Measurements from ENCODE around the gene CAMTA1.

The CAMTA1 gene

GRCh38 chr1:7617826-7618225, 832.6 kb downstream of the CAMTA1 start:
- no peaks in the 10 kb centered on the region for H3K79me2 ChIP-seq (ENCODE audit: insufficient read depth, low read length)
- H2AFZ ChIP-seq (ENCODE audit: low read depth, low read length, severe bottlenecking), result no peak overlapping the region
- H3K4me3 ChIP-seq (ENCODE audit: insufficient read depth, low read length, poor library complexity, severe bottlenecking), result no peak overlapping the region
- TF ChIP-seq CTCF (IDR thresholded peaks at IDR 0.05; ENCODE audit: insufficient read depth, low read length, poor library complexity, severe bottlenecking) (no peak), EZH2phosphoT487 (conservative IDR thresholded peaks at IDR 0.05; ENCODE audit: low read length) (no peak)
- H3K27ac ChIP-seq (ENCODE audit: low read depth, low read length), result no peak overlapping the region
- no peaks in the 10 kb centered on the region for H3K9me3 ChIP-seq (ENCODE audit: insufficient read depth, low read length)
- no peaks in the 10 kb centered on the region for H3K36me3 ChIP-seq (ENCODE audit: low read length)
- no peaks in the 10 kb centered on the region for H4K20me1 ChIP-seq (ENCODE audit: low read depth, low read length)
- H3K9me2 ChIP-seq (replicated peaks; ENCODE audit: insufficient read depth, low read length), result no peaks in the 10 kb centered on the region
- no peaks in the 10 kb centered on the region for H3K27me3 ChIP-seq (ENCODE audit: low read length)
- no peak overlapping the region for H3K9ac ChIP-seq (ENCODE audit: low read length)
- H3K4me2 ChIP-seq (ENCODE audit: low read depth, low read length, poor library complexity, severe bottlenecking), result no peak overlapping the region
- H3F3A ChIP-seq (ENCODE audit: insufficient read depth), result no peaks in the 10 kb centered on the region

- H3K36me3 ChIP-seq (ENCODE audit: low read length), result no peaks in the 10 kb centered on the region
- H3K27ac ChIP-seq (ENCODE audit: low read depth, low read length), result no peak overlapping the region
Measured at GRCh38 chr1:7620196-7620595, 834.9 kb downstream of the CAMTA1 start.

GRCh38 chr1:7621334-7622219, 836.3 kb downstream of the CAMTA1 start:
- no peaks in the 10 kb centered on the region for H3K9me2 ChIP-seq (replicated peaks; ENCODE audit: insufficient read depth, low read length)
- no peaks in the 10 kb centered on the region for H3K36me3 ChIP-seq (ENCODE audit: low read length)
- no peak overlapping the region for H2AFZ ChIP-seq (ENCODE audit: low read depth, low read length, severe bottlenecking)
- no peak overlapping the region for H3K4me2 ChIP-seq (ENCODE audit: low read depth, low read length, poor library complexity, severe bottlenecking)
- H3K79me2 ChIP-seq (ENCODE audit: insufficient read depth, low read length), result no peaks in the 10 kb centered on the region
- no peak for TF ChIP-seq CTCF (IDR thresholded peaks at IDR 0.05; ENCODE audit: insufficient read depth, low read length, poor library complexity, severe bottlenecking)
- no peaks in the 10 kb centered on the region for H3K27me3 ChIP-seq (ENCODE audit: low read length)
- no peaks in the 10 kb centered on the region for H4K20me1 ChIP-seq (ENCODE audit: low read depth, low read length)
- H3K27ac ChIP-seq (ENCODE audit: low read depth, low read length), result no peak overlapping the region
- no peak overlapping the region for H3K4me3 ChIP-seq (ENCODE audit: insufficient read depth, low read length, poor library complexity, severe bottlenecking)
- no peaks in the 10 kb centered on the region for H3F3A ChIP-seq (ENCODE audit: insufficient read depth)
- H3K9me3 ChIP-seq (ENCODE audit: insufficient read depth, low read length), result no peaks in the 10 kb centered on the region
- no peak overlapping the region for H3K9ac ChIP-seq (ENCODE audit: low read length)

More at GRCh38 chr1:7620196-7620595, 834.9 kb downstream of the CAMTA1 start:
- no peaks in the 10 kb centered on the region for H3K27me3 ChIP-seq (ENCODE audit: low read length)
- no peaks in the 10 kb centered on the region for H3K9me3 ChIP-seq (ENCODE audit: insufficient read depth, low read length)
- H3K9me2 ChIP-seq (replicated peaks; ENCODE audit: insufficient read depth, low read length), result no peaks in the 10 kb centered on the region
- no peak for TF ChIP-seq EZH2phosphoT487 (conservative IDR thresholded peaks at IDR 0.05; ENCODE audit: low read length)
- no peak for TF ChIP-seq CTCF (IDR thresholded peaks at IDR 0.05; ENCODE audit: insufficient read depth, low read length, poor library complexity, severe bottlenecking)
- no peak overlapping the region for H3K4me2 ChIP-seq (ENCODE audit: low read depth, low read length, poor library complexity, severe bottlenecking)
- no peak overlapping the region for H3K4me3 ChIP-seq (ENCODE audit: insufficient read depth, low read length, poor library complexity, severe bottlenecking)
- H3K79me2 ChIP-seq (ENCODE audit: insufficient read depth, low read length), result no peaks in the 10 kb centered on the region
- no peak overlapping the region for H3K9ac ChIP-seq (ENCODE audit: low read length)
- H4K20me1 ChIP-seq (ENCODE audit: low read depth, low read length), result no peaks in the 10 kb centered on the region
- no peaks in the 10 kb centered on the region for H3F3A ChIP-seq (ENCODE audit: insufficient read depth)
- no peak overlapping the region for H2AFZ ChIP-seq (ENCODE audit: low read depth, low read length, severe bottlenecking)

Data from SU-DHL-6 (cell line).